Loucy (cell line): ENCODE measurements around the gene DPF3.

ENCODE experiments used
- H2AFZ ChIP-seq: fragments of 200-600 bp; sonication (generic); 2 replicates; pipeline ENCODE4 v1.6.0; 2016; ENCODE audit warnings: antibody characterized with exemption, mild to moderate bottlenecking, low read length, moderate library complexity
- H3F3A ChIP-seq: fragments of 200-600 bp; 2 replicates; pipeline ENCODE4 v1.6.0; 2016; ENCODE audit warnings: antibody characterized with exemption, low read depth, mild to moderate bottlenecking
- H3K27me3 ChIP-seq: fragments of 200-600 bp; sonication (generic); 2 replicates; pipeline ENCODE4 v1.6.1; 2014; ENCODE audit warnings: low read length, mild to moderate bottlenecking; ENCODE audit not compliant: insufficient read depth, poor library complexity, severe bottlenecking
- H3K36me3 ChIP-seq: fragments of 200-600 bp; sonication (generic); 2 replicates; pipeline ENCODE4 v1.6.1; 2016; ENCODE audit warnings: low read length; ENCODE audit not compliant: insufficient read depth
- H3K4me1 ChIP-seq: fragments of 200-600 bp; sonication (generic); 2 replicates; pipeline ENCODE4 v1.5.1; 2014; ENCODE audit warnings: low read length, mild to moderate bottlenecking; ENCODE audit not compliant: insufficient read depth, poor library complexity, severe bottlenecking
- H3K4me2 ChIP-seq: fragments of 200-600 bp; sonication (generic); 2 replicates; pipeline ENCODE4 v1.6.0; 2014; ENCODE audit warnings: antibody characterized with exemption, low read length, low read depth, mild to moderate bottlenecking; ENCODE audit not compliant: poor library complexity, severe bottlenecking
- H3K4me3 ChIP-seq: fragments of 200-600 bp; sonication (generic); 2 replicates; pipeline ENCODE4 v1.5.1; 2014; ENCODE audit warnings: low read length, mild to moderate bottlenecking, mixed read lengths; ENCODE audit not compliant: poor library complexity, severe bottlenecking
- H3K79me2 ChIP-seq: fragments of 200-600 bp; sonication (generic); 2 replicates; pipeline ENCODE4 v1.6.1; 2014; ENCODE audit warnings: low read length; ENCODE audit not compliant: insufficient read depth
- H3K9ac ChIP-seq: fragments of 200-600 bp; sonication (generic); 2 replicates; pipeline ENCODE4 v1.6.0; 2014; ENCODE audit warnings: mild to moderate bottlenecking, low read depth, low read length, moderate library complexity; ENCODE audit not compliant: poor library complexity, severe bottlenecking
- H3K9me2 ChIP-seq: fragments of 200-600 bp; sonication (generic); replicated peaks from 2 replicates; pipeline ENCODE4 v1.6.1; 2016; ENCODE audit warnings: low read depth, low read length, mixed read lengths
- H3K9me3 ChIP-seq: fragments of 200-600 bp; sonication (generic); 2 replicates; pipeline ENCODE4 v1.6.1; 2014; ENCODE audit warnings: mild to moderate bottlenecking, antibody characterized with exemption, low read length, low read depth; ENCODE audit not compliant: insufficient read depth
- H4K20me1 ChIP-seq: fragments of 200-600 bp; sonication (generic); 2 replicates; pipeline ENCODE4 v1.6.0; 2014; ENCODE audit warnings: antibody characterized with exemption, low read length, mild to moderate bottlenecking; ENCODE audit not compliant: insufficient read depth, poor library complexity, severe bottlenecking
- EZH2phosphoT487 ChIP-seq: fragments of 200-600 bp; IDR thresholded peaks from 2 replicates; pipeline ENCODE4 v1.6.1; 2018; ENCODE audit warnings: antibody characterized with exemption, mild to moderate bottlenecking, moderate library complexity, borderline replicate concordance
- TF ChIP-seq, protein P1 (sequence below): fragments of 200-600 bp; sonication (generic); conservative IDR thresholded peaks from 2 replicates; pipeline ENCODE4 v1.5.1; 2014; ENCODE audit warnings: mild to moderate bottlenecking, antibody characterized with exemption, low read length

The DPF3 gene

DNA sequence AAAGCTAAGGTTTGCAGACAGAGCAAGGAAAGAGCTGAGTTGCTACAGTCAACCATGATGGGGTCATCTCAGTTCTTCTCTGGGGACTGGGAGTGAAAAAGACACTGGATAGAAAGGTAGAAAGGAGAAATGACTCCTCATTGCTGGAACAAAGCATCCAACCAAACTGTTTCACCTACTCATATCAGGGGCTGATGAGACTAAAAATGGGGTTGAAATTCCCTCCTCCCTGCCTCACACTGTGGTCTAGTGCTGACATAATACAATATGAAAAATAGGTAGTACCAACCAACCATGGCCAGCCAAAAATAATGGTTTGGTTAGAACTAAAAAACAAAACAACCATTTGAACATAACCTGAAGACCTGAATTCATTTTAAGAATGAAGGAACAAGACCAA, 220.7 kb downstream of the DPF3 start:
- no peaks in the 10 kb centered on the region for H3K9me2 ChIP-seq
- H4K20me1 ChIP-seq: no peaks in the 10 kb centered on the region
- H3K36me3 ChIP-seq: peaks cover 100% of the 10 kb centered on the region
- H3K9ac ChIP-seq: no peak overlapping the region
- peaks cover 8% of the 10 kb centered on the region for H3K4me1 ChIP-seq
- H3K27me3 ChIP-seq: no peaks in the 10 kb centered on the region
- no peak overlapping the region for H3K4me3 ChIP-seq
- no peaks in the 10 kb centered on the region for H3K79me2 ChIP-seq
- H2AFZ ChIP-seq: no peak overlapping the region
- no peaks in the 10 kb centered on the region; the same call in 1 of the 2 replicates for H3K9me3 ChIP-seq
- H3K4me2 ChIP-seq: no peak overlapping the region
- no peak for TF ChIP-seq EZH2phosphoT487
- TF ChIP-seq, protein P1, sequence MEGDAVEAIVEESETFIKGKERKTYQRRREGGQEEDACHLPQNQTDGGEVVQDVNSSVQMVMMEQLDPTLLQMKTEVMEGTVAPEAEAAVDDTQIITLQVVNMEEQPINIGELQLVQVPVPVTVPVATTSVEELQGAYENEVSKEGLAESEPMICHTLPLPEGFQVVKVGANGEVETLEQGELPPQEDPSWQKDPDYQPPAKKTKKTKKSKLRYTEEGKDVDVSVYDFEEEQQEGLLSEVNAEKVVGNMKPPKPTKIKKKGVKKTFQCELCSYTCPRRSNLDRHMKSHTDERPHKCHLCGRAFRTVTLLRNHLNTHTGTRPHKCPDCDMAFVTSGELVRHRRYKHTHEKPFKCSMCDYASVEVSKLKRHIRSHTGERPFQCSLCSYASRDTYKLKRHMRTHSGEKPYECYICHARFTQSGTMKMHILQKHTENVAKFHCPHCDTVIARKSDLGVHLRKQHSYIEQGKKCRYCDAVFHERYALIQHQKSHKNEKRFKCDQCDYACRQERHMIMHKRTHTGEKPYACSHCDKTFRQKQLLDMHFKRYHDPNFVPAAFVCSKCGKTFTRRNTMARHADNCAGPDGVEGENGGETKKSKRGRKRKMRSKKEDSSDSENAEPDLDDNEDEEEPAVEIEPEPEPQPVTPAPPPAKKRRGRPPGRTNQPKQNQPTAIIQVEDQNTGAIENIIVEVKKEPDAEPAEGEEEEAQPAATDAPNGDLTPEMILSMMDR: no peak
- no peaks in the 10 kb centered on the region for H3F3A ChIP-seq

DNA sequence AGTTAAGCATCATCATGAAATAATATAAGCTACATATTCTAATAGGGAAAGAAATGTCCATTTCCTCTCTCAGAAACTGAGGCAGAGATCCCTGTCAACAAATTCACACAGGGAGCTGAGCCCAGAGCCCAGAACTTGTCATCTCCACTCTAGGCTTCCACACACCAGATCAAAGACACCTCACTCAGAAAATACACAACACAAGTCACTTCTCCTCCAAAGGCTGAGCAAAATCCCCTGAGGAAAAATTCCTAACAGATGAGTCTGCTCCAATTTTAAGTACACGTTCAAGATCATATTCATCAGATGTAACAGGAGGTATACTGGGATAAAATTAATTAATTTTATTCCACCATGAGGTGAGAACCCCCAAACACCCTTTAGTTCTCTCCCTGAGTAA, 227.3 kb downstream of the DPF3 start:
- Histone ChIP-seq H3K9ac (no peak overlapping the region), H3K4me1 (peaks cover 20% of the 10 kb centered on the region), H3F3A (no peaks in the 10 kb centered on the region), H3K36me3 (peaks cover 84% of the 10 kb centered on the region), H3K4me3 (no peak overlapping the region), H2AFZ (no peak overlapping the region), H3K79me2 (no peaks in the 10 kb centered on the region), H3K9me2 (no peaks in the 10 kb centered on the region), H3K9me3 (no peaks in the 10 kb centered on the region), H3K4me2 (no peak overlapping the region), H4K20me1 (no peaks in the 10 kb centered on the region), H3K27me3 (no peaks in the 10 kb centered on the region)
- TF ChIP-seq, protein P1: no peak
- no peak for TF ChIP-seq EZH2phosphoT487

DNA sequence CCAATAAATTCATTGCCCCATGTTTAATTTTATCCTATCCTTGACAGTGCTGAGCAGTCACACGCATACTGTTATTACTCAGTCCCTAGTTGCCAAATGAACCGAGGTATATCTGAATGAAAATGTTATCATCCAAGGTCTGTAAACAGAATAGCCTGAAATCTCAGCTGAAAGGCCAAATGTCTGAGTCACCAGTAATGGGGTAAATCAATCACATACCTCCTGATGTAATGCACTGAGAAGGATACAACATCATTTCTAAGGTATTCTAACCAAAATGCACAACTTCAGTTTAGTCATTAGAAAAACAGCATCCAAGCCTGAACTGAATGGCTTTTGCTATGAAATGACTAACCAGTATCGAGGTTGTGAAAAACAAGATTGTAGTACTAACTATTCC, 228.6 kb downstream of the DPF3 start:
- Histone ChIP-seq H3K27me3 (no peaks in the 10 kb centered on the region), H3K9me3 (no peaks in the 10 kb centered on the region), H3K36me3 (peaks cover 76% of the 10 kb centered on the region), H2AFZ (no peak overlapping the region), H3K9ac (no peak overlapping the region), H4K20me1 (no peaks in the 10 kb centered on the region), H3K4me3 (no peak overlapping the region), H3K4me2 (no peak overlapping the region), H3K4me1 (peaks cover 32% of the 10 kb centered on the region), H3K79me2 (no peaks in the 10 kb centered on the region), H3F3A (no peaks in the 10 kb centered on the region), H3K9me2 (no peaks in the 10 kb centered on the region)
- TF ChIP-seq, protein P1: no peak
- TF ChIP-seq EZH2phosphoT487: no peak
